GM21737 (cell line): ENCODE data around the gene GALNT7.

Experiments used
- ATAC-seq: cut with Tn5 transposase; IDR thresholded peaks from one replicate; pipeline ENCODE4 v1.9.1; 2021; ENCODE audit warnings: mild to moderate bottlenecking, moderate library complexity; ENCODE audit not compliant: unreplicated experiment

GALNT7 gene

DNA sequence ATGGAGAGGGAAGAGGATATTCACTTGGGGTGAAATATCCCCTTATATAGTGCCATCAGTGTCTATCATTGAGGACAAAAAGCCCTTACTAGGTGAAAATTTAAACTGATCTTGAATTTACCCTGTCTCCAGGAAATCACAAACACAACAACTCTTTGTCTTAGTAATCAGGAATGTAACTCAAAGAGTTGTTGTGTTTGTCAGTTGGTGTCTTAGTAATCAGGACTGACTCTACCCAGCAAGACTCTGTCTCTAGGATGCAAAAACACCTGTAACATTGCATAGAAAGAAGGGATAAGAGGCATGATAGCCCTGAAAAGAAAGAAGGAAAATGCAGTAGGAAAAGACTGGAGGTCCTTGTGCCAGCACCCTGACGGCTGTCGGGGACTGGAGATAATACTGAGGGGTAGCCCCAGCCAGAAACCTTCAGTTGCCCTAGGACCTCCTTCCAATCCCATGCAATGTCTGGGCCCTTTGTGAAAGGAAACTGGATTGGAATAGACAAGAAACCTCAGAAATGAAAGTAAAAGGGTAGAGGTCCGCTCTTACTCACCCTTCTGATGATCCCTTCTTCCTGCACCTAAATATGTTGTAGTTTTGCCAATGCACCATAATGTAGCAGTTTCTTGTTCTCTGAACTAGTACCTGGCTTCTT lies 120.2 kb downstream of the GALNT7 start:
- ATAC-seq: no peak

- ATAC-seq: no peak
Observed at GRCh38 chr4:173289353-173289727, 120.7 kb downstream of the GALNT7 start.

DNA sequence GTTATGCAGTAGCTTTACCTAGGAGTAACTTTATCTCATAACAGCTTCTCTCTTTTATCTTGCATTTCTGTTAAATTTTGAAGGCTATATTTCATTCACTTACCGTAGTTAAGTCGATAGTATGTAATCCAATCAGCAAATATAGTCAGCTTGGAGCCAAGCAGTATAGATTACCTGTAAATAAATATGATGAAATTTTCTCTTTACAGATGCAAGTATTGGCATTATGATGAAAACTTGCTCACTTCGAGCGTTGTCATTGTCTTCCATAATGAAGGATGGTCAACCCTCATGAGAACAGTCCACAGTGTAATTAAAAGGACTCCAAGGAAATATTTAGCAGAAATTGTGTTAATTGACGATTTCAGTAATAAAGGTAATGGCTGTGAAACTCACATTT lies 123.3 kb downstream of the GALNT7 start:
- ATAC-seq: no peak

GRCh38 chr4:173293663-173294062 lies 125.1 kb downstream of the GALNT7 start:
- ATAC-seq: no peak

DNA sequence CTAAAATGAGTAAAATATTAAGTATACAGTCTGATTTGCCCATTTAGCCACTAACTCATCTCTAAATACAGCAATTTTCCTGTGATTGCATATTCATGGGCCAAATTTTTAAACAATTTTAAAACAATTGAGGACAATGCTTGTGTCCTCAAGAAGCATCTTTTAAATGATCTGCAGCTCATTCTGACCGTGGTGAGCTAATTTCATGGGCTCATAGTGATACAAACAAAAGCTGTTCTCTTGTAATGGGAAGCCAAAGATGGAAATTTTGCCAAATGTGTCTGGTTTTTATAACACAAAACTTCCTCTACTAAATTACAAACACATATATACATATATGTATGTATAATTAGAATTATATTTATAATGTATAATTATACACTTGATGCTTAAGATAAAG lies 125.8 kb downstream of the GALNT7 start:
- no peak for ATAC-seq

DNA sequence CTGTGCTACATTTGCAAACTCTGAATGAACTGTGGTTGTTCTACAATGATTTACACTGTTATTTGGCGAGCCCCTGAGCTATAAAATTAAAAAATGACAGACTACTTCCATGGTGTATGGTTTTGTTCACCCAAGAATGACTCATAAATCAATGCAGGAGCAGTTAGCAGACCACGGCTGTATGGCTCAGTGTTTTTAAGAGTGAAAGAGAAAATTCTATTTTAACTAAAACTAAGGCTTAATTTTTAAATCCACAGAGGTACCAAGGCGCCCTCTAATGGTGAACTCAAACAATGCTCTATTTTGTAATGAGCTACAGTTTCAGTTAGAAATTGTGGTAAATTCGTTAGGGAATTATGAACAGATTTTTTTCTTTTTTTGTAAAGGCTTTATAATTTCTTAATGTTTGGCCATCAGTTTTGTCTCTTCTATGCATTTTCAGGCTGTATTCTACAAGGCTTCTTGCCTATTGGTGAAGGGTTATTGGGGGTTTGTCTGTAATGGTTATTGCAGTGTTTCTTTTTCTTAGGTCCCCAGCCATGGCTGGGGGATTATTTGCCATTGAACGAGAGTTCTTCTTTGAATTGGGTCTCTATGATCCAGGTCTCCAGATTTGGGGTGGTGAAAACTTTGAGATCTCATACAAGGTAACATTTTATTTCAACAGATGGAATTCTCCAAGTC lies 133.0 kb downstream of the GALNT7 start:
- ATAC-seq: peak; percentile 63

GRCh38 chr4:173307778-173308177 lies 139.2 kb downstream of the GALNT7 start:
- ATAC-seq: no peak

DNA sequence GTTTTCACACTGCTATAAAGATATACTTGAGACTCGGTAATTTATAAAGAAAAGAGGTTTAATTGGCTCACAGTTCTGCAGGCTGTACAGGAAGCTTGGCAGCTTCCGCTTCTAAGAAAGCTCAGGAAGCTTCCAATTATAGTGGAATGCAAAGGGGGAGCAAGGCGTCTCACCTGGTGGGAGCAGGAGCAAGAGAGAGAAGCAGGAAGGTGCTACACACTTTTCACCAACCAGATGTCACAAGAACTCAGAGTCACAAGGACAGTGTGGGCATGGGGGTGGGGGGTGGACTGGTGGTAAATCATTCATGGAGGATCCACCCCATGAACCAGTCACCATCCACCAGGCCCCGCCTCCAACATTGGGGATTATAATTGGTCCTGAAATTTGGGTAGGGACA lies 142.8 kb downstream of the GALNT7 start:
- no peak for ATAC-seq

DNA sequence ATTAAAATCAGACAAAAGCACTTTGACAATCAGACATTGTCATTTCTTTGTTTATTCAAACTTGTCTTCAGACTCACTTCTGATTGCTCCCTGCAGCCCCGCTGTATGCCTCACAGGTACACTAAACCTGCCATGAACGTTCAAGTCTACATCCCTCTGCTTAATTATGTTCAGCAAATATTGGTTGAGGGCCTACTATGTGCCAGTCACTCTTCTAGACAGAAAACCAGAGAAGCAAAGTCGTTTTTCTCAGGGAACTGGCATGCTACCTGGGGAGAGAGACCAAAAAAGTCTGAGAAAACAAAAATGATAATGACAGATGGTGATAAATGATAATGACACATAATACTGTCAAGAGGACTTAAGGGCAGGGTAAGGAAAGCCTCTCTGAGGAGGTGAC lies 146.1 kb downstream of the GALNT7 start:
- no peak for ATAC-seq

- no peak for ATAC-seq
Observed at GRCh38 chr4:173316060-173316459, 147.4 kb downstream of the GALNT7 start.

- ATAC-seq: peak; percentile 50
Observed at GRCh38 chr4:173317004-173317403, 148.4 kb downstream of the GALNT7 start.

GRCh38 chr4:173318240-173318639 lies 149.6 kb downstream of the GALNT7 start:
- ATAC-seq: no peak

DNA sequence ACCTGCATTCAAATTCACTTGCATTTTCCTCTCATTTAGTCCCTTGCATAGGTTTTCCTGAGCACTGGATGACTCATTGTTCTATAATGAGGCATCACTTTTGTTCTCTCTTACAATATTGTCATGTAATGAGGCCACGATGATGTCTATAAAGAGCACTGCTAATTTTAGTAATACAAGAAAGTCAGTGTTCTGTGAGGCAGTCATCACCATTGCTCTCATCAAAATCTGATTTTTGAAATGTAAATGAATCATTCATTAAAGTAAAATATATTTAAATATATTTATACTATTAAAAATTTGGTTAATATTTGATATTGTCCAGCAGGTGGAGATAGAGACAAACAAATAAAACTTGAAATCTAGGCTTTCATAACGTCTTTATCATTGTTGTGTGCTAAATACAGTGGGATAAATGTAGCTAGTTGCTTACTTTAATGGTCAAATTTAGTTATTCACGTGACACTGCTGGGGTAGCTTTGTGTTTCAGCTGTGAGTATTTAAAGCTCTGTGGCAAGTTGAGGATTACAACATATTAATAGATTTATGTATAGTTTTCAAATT lies 150.1 kb downstream of the GALNT7 start:
- ATAC-seq: no peak

DNA sequence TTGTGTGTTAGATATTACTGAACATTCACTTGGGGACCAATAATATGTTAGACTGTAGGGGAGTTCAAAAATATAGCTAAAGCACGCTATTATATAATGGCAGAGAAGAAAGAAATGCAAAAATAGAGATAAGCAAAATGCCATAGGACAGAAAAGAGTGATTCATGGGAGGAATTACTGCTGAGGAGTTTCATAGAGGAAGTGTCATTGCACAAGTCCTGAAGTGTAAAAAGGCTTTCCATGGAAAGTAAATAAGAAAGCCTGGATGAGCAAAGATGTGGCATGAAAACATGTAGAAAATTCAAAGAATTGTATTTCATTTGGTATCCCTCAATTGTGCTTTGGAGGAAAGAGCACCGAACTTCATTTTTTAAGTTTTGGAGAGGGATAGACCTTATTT lies 151.1 kb downstream of the GALNT7 start:
- no peak for ATAC-seq

GRCh38 chr4:173325007-173325736 lies 156.6 kb downstream of the GALNT7 start:
- ATAC-seq: no peak

DNA sequence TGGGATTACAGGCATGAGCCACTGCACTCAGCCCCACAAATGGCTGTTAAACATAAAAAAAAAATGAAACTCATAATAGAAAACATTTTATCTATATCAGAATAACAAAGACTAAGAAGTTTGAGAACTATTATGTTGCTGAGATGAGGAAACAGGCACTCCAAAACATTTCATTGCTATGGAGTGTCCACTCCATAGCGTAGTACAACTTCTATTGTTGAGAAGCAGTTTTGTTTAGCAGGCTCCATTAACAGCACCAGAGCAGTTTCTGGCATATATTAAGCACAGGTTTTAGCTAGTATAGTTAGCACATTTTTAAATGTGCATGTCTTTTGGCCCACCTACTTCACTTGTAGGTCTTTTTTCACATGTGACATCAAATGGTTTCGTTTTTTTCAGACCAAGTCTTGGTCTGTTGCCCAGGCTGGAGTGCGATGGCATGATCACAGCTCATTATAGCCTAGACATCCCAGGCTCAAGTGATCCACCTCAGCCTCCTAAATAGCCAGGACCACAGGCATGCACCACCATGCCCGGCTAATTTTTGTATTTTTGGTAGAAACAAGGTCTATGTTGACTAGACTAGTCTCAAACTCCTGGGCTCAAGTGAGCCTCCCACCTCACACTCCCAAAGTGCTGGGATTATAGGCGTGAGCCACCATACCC lies 159.8 kb downstream of the GALNT7 start:
- no peak for ATAC-seq

GRCh38 chr4:173330590-173330989 lies 162.0 kb downstream of the GALNT7 start:
- ATAC-seq: no peak

DNA sequence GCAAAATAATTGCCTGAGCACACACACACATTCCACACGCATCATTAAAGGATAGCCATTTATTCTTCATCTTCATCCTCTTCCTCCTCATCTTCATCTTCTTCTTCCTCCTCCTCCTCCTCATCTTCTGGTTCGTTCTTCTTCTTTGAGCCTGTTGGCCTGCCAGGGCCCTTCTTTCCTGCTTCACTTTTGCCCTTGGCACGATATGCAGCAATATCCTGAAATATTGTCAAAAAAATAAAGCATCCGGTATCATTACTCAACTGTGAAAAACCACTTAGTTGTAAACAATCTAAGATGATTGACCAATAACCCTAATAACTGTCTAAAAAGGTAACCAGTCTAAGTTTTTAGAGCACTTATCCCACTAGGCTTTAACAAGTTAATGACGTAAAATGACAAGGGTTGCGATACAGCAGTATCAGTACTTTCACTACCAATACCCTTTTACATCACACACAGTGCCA lies 163.4 kb downstream of the GALNT7 start:
- ATAC-seq: no peak

- no peak for ATAC-seq
Observed at GRCh38 chr4:173332963-173333657, 164.5 kb downstream of the GALNT7 start.

DNA sequence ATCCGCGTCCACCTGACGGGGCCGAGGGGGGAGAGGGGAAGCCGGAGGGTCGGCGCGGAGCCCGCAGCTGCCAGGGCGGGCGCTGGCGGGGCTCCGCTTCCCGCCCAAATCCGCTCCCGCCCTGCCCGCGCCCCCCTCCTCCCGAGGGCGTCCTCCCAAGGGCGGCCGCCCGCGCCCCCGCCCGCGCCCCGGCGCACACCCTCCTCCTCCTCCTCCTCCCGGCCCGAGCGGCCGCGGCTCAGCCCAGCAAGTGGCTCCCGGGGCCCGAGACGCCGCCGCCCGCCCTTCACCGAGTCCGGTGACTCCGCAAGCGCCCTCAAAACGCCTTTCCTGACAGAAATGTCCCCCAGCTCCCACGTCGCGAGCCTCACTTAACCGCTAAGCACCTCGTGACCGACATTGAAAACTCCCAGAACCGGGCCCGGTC lies 165.1 kb downstream of the GALNT7 start:
- ATAC-seq: peak; percentile 6
